OCI-LY7 (cell line): ENCODE results near the gene MTF1. TPM values are rescaled to one million over a fixed set of nuclear protein-coding genes. Genes with fewer than 3 reads are reported as not detected.

Experiments
- BruUV-seq: library from RNA; stranded (reverse); fragments of 400-500 nt; replicated peaks from 2 replicates; lab custom pipeline; 2021; lab: Mats Ljungman, UMichigan
- CTCF ChIA-PET: fragments of 300-600 bp; sonication (Branson Sonifier 250); formaldehyde crosslinking; loops from one replicate; lab custom pipeline; 2022; ENCODE audit warnings: antibody characterized with exemption; ENCODE audit not compliant: unreplicated experiment; lab: Charles Lee
- POLR2A ChIA-PET: fragments of 300-600 bp; sonication (Branson Sonifier 250); formaldehyde crosslinking; loops from one replicate; lab custom pipeline; 2022; ENCODE audit warnings: antibody characterized with exemption; lab: Charles Lee
- DNase-seq: peaks from one replicate; pipeline ENCODE4 v3.0.0-alpha.2; 2015; ENCODE audit warnings: low spot score
- H2AFZ ChIP-seq: fragments of 200-600 bp; sonication (generic), shearing (Covaris generic); 2 replicates; pipeline ENCODE4 v1.6.1; 2014; ENCODE audit warnings: mild to moderate bottlenecking, antibody characterized with exemption, low read length, moderate library complexity
- H3K27ac ChIP-seq: fragments of 200-600 bp; sonication (generic); 2 replicates; pipeline ENCODE4 v1.5.1; 2014; ENCODE audit warnings: mixed run types, low read depth, mild to moderate bottlenecking, moderate library complexity, low read length, inconsistent platforms; ENCODE audit not compliant: poor library complexity, severe bottlenecking
- H3K36me3 ChIP-seq: fragments of 200-600 bp; sonication (generic); 2 replicates; pipeline ENCODE4 v1.6.1; 2014; ENCODE audit warnings: mild to moderate bottlenecking, antibody characterized with exemption, low read length, moderate library complexity, mixed read lengths; ENCODE audit not compliant: insufficient read depth
- H3K4me1 ChIP-seq: fragments of 200-600 bp; sonication (generic); 2 replicates; pipeline ENCODE4 v1.5.1; 2014; ENCODE audit warnings: mild to moderate bottlenecking, low read length; ENCODE audit not compliant: insufficient read depth, poor library complexity, severe bottlenecking
- H3K4me2 ChIP-seq: fragments of 200-600 bp; sonication (generic); 2 replicates; pipeline ENCODE4 v1.6.1; 2014; ENCODE audit warnings: mild to moderate bottlenecking, low read length
- H3K4me3 ChIP-seq: fragments of 200-600 bp; sonication (generic); 2 replicates; pipeline ENCODE4 v1.5.1; 2014; ENCODE audit warnings: mild to moderate bottlenecking, low read depth, low read length; ENCODE audit not compliant: poor library complexity, severe bottlenecking
- H3K79me2 ChIP-seq: fragments of 200-600 bp; sonication (generic); 2 replicates; pipeline ENCODE4 v1.6.1; 2016; ENCODE audit warnings: low read depth, mild to moderate bottlenecking, low read length, moderate library complexity, mixed read lengths; ENCODE audit not compliant: insufficient read depth
- H3K9me2 ChIP-seq: fragments of 200-600 bp; sonication (generic); 2 replicates; pipeline ENCODE4 v1.6.1; 2016; ENCODE audit warnings: mild to moderate bottlenecking, low read length, mixed read lengths; ENCODE audit not compliant: insufficient read depth
- H3K9me3 ChIP-seq: fragments of 200-600 bp; sonication (generic); 2 replicates; pipeline ENCODE4 v1.6.1; 2014; ENCODE audit warnings: mild to moderate bottlenecking, mixed run types, low read length, mixed read lengths
- H4K20me1 ChIP-seq: fragments of 200-600 bp; sonication (generic); 2 replicates; pipeline ENCODE4 v1.6.1; 2014; ENCODE audit warnings: mild to moderate bottlenecking, antibody characterized with exemption, low read length, moderate library complexity, mixed read lengths; ENCODE audit not compliant: insufficient read depth
- CTCF ChIP-seq: fragments of 200-600 bp; sonication (generic); conservative IDR thresholded peaks from 2 replicates; pipeline ENCODE4 v1.5.1; 2014; ENCODE audit warnings: mild to moderate bottlenecking, antibody characterized with exemption, low read length, moderate library complexity, mixed read lengths
- EZH2phosphoT487 ChIP-seq: fragments of 200-600 bp; sonication (generic); IDR thresholded peaks from 2 replicates; pipeline ENCODE4 v1.6.1; 2018; ENCODE audit warnings: low read depth, borderline replicate concordance, mild to moderate bottlenecking, mixed run types, antibody characterized with exemption, low read length, moderate library complexity, mixed read lengths
- intact Hi-C: fragments of 100-400 bp; cut with micrococcal nuclease; formaldehyde crosslinking; loops from one replicate; pipeline ENCODE4 v1.10.0; 2022; ENCODE audit not compliant: unreplicated experiment
- total RNA-seq, 2 experiments: library from RNA; depleted of rRNA in 1 of 2; stranded (reverse); fragments of >200 nt in 1 of 2; shearing (Covaris generic) in 1 of 2; gene quantifications; 2 replicates each; pipeline ENCODE4 v1.2.3, GENCODE V29; 2014 to 2022

The MTF1 gene
- total RNA-seq, 2 experiments from 2014 or later, result 1.8 to 16.5 TPM

- H3K9me3 ChIP-seq, result no peaks in the 10 kb centered on the region
- ChIA-PET POLR2A (interaction anchor here (0.5 to 0.6 kb wide), 2 partner anchors 221 to 359 kb away, joined by 4 read pairs; no protein-coding TSS in a partner anchor), CTCF (no interaction called here)
- no peak for DNase-seq
- H3K9me2 ChIP-seq, result no peaks in the 10 kb centered on the region
- H2AFZ ChIP-seq, result no peak overlapping the region
- TF ChIP-seq EZH2phosphoT487 (no peak), CTCF (no peak)
- H3K4me3 ChIP-seq, result no peak overlapping the region
- BruUV-seq, result no TSS peak
- H3K4me2 ChIP-seq, result no peak overlapping the region
- intact Hi-C loops, result no loop called here
- H3K79me2 ChIP-seq, result no peaks in the 10 kb centered on the region
- no peaks in the 10 kb centered on the region for H4K20me1 ChIP-seq
- no peak overlapping the region for H3K27ac ChIP-seq
- peaks cover 5% of the 10 kb centered on the region for H3K4me1 ChIP-seq
- peaks cover 59% of the 10 kb centered on the region for H3K36me3 ChIP-seq
Observed at GRCh38 chr1:37822906-37823815, 36.2 kb downstream of the MTF1 start.

- BruUV-seq, result no TSS peak
- ChIA-PET POLR2A (no interaction called here), CTCF (interaction anchor here (0.5 kb wide), 1 partner anchor 45 kb away, joined by 4 read pairs; no protein-coding TSS in a partner anchor)
- DNase-seq, result no peak
- Histone ChIP-seq H3K4me2 (no peak overlapping the region), H3K4me3 (no peak overlapping the region), H2AFZ (no peak overlapping the region), H4K20me1 (no peaks in the 10 kb centered on the region), H3K9me2 (no peaks in the 10 kb centered on the region), H3K4me1 (peaks cover 5% of the 10 kb centered on the region), H3K9me3 (no peaks in the 10 kb centered on the region), H3K27ac (no peak overlapping the region), H3K36me3 (peaks cover 61% of the 10 kb centered on the region), H3K79me2 (no peaks in the 10 kb centered on the region)
- TF ChIP-seq CTCF (no peak), EZH2phosphoT487 (no peak)
- intact Hi-C loops, result no loop called here
Observed at GRCh38 chr1:37821481-37821880, 37.9 kb downstream of the MTF1 start.

GRCh38 chr1:37817481-37817880 lies 41.9 kb downstream of the MTF1 start:
- Histone ChIP-seq H3K9me2 (no peaks in the 10 kb centered on the region), H3K4me1 (peaks cover 5% of the 10 kb centered on the region), H4K20me1 (no peaks in the 10 kb centered on the region), H2AFZ (no peak overlapping the region), H3K79me2 (no peaks in the 10 kb centered on the region), H3K4me2 (no peak overlapping the region), H3K9me3 (no peaks in the 10 kb centered on the region), H3K36me3 (peaks cover 66% of the 10 kb centered on the region), H3K27ac (no peak overlapping the region), H3K4me3 (no peak overlapping the region)
- TF ChIP-seq CTCF (no peak), EZH2phosphoT487 (no peak)
- BruUV-seq, result no TSS peak
- ChIA-PET POLR2A (interaction anchor here (1.7 kb wide), 1 partner anchor 29 kb away, joined by 4 read pairs; no protein-coding TSS in a partner anchor), CTCF (no interaction called here)
- intact Hi-C loops, result no loop called here
- DNase-seq, result no peak
